NCI-H1436 treated with DMSO at 0.1 percent for 48 hours (cell line): ENCODE measurements around the gene ARFGAP1.

ENCODE experiments used
- DNase-seq: peaks from one replicate; lab custom pipeline; 2025; lab: John Stamatoyannopoulos, UW

The ARFGAP1 gene

DNA sequence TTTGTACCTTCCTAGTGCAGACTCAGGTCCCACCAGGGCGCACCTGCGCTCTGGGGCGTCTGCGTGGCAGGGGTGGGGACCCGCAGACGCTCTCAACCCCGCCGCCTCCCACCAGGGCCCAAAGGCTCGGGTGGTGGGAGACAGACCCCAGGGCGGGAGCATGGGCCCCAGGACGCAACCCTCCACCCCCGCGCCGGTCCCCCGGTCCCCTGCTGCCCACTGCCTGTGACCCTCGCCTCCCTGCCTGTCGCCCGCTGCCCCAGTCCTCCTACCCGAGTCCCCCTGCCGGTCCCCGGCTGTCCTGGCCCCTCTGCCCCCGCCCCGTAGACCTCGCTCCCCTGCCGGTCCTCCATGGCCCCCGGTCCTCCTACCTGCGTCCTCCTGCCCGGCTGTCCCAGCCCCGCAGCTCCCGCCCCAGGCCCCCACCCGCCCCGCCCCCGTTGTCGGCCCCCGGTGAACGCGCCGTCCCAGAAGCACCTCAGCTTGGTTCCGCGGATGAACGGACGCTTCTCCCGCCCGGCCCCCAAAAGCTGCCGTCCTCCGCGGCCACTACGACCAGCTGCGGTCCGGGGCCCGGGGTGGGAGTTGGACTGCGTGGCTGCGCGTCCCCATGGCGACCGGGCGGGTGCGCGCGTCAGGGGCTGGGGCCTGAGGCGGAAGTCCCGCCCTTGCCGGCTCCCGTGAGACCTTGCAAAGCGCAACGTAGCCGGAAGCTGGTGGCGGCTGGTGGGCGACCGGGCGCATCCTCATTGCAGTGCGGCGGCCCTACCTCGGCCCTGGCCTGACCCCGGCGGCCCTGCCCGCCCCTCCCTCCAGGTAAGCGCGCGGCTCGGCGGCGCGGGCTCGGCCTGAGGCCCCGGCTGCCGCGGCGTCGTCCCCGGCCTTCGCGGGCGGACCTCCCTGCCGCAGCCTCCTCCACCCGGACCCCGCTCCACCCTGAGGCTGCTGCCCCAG lies at the start of gene ARFGAP1:
ARFGAP1 (plus strand) TSS at position 709 of the 954 bp plus-strand sequence. CDS start 2,768 bp downstream, outside the sequence.
- peak; percentile 9 for DNase-seq

DNA sequence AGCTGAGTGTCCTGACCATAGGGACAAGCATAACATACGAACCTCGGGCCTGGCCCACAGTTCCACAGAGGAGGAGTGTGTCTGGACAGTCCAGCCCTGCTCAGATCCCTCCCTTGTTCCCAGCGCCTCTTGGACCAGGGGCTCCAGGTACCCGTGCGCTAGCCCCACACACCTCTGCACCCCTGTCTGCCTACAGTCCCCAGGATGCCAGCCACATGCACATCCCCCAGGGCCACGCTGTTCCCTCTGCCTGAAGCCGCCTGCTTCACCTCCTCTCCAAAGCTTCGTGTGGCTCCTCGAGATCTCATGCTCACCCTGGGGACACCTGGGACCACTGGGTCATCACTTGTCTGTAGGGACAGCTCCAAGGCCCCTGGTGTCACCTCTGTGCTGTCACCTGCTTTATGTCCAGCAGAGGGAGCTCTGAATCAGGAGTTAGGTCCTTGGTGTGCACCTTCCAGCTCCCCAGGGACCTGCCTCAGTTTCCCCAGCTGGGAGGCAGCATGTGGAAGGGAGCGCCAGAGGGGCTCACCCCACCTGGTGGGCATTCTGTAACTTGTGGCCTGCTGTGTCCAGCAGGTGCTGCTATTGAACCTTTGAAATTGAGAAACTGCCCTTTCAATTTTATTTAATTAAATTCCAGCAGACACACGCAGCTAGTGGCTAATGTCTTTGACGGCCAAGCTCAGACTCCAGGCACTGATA lies 49.3 kb upstream of the ARFGAP1 start:
- no peak for DNase-seq

DNA sequence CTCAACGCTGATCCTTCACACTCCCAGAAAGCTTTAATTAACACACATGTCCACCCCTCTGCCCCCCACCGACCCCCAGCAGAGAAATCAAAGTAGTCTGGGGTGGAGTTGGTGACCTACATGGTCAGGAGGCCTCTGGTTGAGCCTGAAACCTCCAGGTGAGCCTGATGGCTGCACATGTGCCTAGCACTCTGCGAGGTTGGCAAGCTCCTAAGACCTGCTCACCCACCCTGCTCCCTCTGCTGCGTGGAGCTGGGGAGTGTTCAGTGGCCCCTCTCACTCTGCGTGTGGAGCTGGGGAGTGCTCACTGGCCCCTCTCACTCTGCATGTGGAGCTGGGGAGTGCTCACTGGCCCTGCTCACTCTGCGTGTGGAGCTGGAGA lies 48.8 kb upstream of the ARFGAP1 start:
- DNase-seq = no peak

DNA sequence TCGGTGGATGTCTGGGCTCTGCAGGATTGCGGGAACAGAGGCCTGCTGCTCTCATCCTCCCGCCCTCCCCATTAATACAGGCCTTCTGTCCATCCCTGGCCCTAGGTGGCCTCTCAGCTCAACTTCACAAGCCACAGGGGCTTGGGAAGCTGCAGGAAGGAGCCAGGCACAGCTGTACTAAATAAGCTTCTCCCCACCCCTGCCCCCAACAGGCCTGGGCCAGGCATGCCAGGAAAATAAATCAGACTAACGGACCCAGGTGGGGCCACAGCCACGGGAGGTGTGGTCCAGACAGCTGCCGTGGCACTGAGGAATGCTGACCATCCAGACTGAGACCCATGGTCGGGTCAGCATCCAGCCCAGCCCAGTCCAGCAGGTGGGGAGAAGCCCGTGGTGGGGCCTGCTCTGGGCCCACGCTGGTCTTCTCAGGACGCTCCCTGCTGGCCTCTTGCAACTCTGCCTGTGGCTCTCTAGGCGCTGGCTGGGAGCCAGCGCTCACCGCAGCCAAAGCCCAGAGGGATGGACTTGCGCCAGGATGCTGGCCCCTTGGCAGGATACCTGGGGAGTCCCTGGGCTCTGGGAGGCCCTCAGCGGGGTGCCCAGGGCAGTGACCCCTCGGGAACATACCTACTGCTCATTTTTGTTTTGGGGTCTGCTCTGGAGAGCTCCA lies 48.1 kb upstream of the ARFGAP1 start:
- no peak for DNase-seq

DNA sequence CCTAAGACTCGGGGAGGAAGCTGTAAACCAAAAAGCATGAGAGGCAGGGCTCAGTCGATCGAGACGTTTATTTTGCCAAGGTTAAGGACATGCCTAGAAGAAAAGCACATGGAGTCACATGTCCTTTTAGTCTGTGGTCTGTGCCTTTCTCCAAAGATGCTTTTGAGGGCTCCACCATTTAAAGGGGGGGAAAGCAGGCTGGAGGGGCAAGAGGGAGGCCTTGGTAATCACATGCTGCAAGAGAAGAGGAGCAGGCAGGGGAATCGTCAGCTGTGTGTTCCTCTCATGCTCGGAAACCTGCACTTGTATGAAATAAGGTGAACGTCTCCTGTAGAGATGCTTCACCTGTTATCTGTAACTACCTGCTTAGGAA lies 47.5 kb upstream of the ARFGAP1 start:
- DNase-seq = no peak

DNA sequence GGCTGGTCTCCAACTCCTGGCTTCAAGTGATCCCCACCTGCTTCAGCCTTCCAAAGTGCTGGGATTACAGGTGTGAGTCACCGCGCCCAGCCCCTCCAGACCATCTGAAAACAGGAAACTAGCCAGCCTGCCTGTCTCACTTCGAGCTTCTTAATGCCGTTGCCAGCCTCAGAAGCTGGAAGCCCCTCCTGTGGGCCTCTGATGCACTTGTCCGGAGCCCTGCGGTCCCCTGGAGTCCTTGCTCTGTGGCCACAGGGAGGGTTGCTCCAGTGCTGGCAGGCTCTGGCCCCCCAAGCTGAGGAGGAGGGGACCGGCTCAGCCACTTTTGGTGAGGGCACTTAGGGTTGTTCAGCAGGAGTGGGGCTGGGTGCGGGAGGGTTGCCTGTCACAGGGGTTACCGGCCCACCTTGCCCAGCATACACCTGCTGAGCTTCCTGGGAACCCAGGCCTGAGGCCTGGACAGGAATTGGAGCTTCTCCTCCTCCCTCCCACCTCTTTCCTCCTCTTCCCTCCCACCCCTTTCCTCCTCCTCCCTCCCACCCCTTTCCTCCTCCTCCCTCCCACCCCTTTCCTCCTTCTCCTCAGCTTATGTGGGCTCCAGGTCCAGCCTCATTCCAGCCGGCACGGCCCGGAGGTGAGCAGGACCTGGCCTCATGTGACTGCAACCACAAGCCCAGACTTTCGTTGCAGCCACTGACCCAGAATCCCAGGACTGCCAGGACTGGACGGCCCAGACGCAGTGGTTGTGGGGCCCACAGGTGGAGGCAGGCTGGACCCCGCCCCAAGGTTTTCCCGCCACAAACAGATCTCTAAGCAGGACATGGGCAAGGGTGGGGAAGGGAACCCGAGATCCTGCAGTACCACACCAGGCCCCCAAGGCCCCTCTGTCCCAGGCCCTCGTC lies 46.3 kb upstream of the ARFGAP1 start:
- no peak for DNase-seq

DNA sequence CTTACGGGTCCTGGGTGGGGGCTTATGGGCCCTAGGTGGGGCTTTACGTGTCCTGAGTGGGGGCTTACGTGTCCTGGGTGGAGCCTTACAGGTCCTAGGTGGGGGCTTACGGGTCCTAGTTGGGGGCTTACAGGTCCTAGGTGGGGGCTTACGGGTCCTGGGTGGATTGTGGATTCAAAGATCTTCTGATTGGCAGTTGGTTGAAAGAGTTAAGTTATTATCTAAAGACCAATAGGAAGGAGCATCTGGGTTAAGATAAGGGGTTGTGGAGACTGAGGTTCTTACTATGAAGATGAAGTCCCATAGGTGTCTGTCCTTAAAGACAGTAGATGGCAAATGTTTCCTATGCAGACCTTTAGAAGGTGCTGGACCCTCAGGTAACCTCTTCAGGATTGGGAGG lies 45.4 kb upstream of the ARFGAP1 start:
- no peak for DNase-seq

DNA sequence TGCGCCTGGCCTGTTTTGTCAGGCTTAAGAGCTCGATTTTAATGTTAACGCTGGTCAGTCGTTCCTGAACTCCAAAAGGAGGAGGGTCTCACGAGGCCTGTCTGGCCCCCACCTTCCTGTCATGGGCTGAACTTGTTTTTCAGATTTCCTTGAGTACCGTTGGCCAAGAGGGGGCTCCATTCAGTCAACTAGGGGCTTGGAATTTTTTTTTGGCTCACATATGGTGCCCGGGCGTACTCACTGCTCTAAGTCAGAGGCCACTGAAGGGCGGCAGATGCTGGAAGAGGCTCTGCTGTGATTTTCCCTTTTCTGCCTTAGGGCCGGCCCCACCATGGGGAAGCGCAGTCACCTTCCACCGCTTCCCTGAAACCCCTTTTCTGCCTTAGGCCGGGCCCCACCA lies 43.8 kb upstream of the ARFGAP1 start:
- no peak for DNase-seq

DNA sequence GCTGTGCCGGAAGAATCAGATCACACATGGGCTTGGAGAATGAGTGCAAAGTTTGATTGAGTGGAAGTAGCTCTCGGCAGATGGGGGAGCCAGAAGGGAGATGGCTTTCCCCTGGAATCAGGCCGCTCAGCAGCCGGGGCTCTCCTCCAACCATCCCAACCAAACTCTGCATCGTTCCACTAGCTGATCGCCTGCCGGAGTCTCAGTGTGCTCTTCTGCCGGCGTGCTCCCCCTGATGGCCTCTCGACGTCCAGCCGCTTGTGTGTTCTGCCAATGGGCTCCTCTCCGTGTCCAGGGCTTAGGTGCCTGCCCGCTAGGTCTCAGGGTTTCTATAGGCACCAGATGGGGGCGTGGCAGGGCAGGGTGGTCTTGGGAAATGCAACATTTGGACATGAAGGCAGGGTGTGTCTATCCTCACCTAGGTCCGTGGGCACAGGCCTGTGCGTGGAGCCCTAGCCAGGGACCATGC lies 41.8 kb upstream of the ARFGAP1 start:
- no peak for DNase-seq

DNA sequence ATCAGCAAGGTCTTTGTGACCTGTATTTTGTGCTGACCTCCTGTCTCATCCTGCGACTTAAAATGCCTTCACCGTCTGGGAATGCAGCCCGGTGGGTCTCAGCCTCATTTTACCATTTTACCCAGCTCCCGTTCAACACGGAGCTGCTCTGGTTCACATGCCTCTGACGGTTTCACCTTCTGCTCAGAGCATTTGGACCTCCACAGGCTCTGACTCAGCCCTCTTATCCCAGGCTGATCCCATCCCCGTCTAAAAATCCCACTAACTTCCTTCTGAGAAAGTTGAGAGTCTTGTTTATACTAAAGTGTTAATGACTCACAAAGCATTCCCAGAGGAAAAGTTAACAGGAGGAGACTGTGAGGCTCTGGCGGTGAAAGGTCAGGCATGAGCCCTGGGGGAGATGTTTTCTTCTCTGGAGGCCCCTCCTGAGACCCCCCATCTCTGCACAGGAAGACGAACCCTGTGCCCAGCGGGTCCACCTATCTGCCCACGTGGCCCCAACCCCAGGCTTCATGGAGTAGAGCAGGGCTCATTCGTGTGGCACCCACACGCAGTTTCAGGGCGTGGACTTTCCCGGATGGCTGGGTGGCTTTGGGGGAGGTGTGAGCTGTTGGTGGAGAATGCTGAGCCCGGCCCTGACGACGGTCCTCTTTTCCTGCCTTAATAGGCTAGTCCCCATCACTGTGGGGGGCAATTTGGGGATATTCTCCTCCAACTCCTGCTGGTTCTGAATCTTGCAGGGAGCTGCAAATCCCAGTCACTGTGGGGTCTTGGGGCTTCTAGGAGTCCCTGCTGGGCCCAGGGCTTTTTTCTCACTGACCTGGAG lies 40.2 kb upstream of the ARFGAP1 start:
- DNase-seq = no peak

DNA sequence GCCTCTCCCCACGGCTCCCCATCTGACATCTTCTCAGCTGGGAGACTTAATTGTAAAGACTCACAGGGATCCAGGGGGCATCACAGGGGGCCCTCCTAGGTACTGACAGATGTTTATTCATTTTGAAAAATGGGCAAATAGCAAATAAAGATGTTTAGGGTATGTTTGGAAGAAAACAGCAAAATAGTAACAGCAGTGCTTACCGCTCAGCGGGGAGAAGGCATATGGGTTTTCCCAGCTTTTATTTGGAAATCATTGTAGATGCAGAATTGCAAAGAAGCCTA lies 39.6 kb upstream of the ARFGAP1 start:
- no peak for DNase-seq

DNA sequence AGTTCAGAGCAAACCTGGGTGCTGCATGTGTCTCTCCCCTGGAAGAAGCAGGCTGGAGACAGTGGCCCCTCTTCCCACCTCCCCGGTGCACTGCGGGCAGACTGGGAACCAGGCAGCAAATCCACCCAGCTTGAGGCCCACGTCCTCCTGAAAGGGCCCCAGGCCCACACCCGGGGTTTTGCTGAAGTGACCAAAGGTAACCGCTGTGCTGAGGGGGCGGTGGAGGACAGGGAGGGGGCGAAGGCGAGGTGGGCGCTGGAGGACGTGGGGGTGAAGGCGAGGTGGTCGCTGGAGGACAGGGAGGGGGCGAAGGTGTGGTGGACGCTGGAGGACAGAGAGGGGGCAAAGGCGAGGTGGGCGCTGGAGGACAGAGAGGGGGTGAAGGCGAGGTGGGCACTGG lies 38.7 kb upstream of the ARFGAP1 start:
- DNase-seq = no peak

DNA sequence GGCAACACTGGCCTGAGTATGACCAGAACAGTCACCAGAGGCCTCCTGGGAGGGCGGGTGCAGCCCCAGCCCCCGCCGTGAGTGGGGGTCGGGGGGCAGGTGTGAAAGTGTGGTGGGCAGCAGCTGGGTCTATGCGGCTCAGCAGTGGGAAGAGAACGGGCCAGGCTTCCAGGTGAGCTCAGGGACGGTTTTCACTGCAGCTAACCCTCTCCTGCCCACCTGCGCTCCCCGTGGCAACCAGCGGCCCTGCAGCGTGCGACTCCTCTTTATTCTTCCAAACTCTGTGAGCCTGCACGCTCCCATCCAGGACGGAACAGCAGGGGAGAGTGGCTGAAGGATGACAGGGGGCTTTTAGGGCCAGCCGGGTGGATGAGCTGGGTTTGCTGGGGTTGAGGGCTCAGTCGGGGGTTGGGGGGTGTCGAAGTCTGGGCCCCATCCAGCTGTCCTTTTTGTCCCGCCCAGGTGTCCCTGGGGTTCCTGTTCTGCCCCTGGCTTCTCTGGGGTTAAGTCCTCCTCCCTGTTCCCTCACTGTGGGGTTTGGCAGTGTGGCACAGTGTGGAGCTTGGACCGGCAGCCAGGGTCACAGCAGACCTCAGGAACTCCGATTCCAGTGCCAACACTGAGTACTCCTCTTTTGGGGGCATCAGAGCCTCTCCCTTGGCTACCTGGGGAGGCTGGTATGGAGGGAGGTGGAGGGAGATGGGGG lies 37.8 kb upstream of the ARFGAP1 start:
- DNase-seq = no peak

DNA sequence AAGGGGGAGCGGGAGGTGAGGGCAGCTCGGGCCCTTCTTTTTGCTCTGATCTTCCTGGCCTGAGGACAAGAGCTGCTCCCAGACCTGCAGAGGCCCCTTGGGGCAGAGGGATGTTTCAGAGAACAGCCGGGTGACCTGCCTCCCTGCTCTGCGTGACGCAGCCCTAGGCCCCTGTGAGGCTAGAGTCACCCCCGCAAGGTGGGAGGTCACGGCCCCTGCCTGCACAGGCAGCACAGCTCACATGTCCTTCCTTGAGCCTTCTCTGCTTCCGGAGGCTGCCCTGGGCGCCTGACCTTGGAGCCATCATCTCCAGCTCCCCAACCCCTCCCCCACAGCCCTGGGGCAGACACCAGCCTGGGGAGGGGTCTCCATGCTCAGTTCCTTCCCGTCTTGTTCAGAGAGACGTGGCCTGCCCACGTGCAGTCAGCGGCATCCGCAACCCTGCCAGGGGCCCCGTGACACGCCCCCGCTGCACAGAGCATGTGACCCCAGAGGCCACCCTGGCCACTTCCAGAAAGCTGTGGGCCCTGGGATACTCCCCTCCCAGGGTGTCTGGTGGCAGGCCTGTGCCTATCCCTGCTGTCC lies 37.1 kb upstream of the ARFGAP1 start, which contains the start of gene BIRC7:
BIRC7 (plus strand) TSS at position 507 of the 585 bp plus-strand sequence. CDS start 192 bp downstream, outside the sequence.
- no peak for DNase-seq

DNA sequence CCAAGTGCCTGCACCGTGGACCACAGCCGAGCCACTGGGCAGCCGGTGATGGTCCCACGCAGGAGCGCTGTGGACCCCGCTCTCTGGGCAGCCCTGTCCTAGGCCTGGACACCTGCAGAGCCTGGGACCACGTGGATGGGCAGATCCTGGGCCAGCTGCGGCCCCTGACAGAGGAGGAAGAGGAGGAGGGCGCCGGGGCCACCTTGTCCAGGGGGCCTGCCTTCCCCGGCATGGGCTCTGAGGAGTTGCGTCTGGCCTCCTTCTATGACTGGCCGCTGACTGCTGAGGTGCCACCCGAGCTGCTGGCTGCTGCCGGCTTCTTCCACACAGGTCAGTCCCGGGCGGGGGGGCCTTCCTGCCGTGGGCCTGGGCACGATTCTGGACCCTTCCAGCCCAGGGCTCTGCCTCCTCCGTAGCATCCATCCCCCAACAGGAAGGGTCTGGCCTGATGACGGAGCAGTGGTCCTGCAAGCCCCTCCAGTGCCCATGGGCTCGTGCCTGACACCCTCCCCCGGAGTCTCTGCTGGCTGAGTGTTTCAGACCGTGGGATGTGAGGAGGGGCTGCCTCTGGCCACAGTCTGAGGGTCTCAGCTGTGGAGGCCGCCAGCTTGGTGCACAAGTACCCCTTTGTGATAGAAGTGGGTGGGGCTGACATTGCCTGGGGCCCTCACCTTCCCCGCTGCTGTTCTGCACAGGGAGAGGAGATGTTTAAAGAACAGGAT lies 36.3 kb upstream of the ARFGAP1 start:
- DNase-seq = no peak

DNA sequence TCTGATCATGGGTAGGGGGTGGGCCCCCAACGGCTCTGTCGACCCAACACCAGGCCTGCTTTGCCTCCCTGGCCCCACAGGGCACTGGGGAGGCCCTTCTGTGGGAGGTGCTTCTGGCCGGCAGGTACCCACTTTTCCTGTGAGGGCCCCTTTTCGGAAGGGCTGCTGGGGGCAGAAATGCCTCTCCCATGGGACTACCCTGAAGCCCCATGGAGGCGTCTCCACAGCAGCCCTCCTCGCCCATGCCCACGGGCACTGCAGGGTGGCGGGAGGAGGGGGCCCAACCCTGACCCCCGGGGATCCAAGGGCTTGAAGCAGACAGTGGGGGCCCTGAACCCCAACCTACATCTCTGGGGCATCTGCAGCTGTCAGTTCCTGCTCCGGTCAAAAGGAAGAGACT lies 34.6 kb upstream of the ARFGAP1 start:
- no peak for DNase-seq

DNA sequence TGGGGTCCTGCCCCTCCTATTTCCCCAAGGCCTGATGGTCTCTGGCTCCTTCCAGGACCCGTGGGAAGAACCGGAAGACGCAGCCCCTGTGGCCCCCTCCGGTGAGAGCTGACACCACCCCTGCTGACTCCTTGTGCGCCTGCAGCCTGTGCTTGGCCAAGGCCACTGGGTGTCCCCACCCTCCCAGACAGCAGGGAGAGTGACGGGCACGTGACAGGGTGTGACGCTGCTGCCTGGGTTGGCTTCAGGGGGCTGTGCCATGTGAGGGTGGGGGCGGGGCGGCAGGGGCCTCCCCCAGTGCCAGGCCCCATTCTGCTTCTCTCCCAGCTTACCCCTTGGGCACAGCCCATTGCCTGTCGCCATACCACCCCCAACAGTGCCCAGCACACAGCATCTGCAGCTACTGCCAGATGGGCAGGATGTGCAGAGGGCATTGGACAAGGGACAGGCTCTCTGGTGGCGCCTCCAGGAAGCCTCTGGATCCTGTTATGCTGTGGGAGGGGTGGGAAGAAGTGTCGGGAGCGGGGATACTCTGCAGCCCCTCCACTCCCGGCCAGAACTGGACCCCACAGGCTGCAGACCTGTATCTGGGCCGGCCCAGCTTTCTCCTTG lies 34.0 kb upstream of the ARFGAP1 start:
- DNase-seq = no peak

DNA sequence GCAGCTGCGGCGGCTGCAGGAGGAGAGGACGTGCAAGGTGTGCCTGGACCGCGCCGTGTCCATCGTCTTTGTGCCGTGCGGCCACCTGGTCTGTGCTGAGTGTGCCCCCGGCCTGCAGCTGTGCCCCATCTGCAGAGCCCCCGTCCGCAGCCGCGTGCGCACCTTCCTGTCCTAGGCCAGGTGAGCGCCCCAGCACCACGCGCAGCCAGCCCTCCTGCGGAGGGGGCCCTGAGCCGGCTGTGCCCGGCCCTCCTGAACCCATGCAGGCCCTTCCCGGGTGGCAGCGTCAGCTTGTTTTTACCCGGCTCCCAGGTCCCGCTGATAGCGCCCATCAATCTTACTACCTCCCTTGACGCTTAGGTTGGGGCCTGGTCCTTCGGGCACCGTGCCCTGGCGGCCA lies 33.2 kb upstream of the ARFGAP1 start:
- DNase-seq = no peak

DNA sequence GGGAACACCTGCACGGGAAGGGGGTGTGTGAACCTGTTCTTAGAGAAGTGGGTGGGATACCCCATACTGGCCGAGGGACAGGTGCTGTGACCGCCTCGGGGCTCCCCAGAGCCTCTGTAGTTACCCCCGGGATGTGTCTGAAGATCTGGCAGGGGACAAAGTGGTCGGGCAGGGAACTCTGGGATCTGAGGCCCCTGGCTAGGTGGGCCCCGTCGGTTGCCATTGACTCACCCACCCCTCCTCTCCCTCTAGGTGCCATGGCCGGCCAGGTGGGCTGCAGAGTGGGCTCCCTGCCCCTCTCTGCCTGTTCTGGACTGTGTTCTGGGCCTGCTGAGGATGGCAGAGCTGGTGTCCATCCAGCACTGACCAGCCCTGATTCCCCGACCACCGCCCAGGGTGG lies 32.6 kb upstream of the ARFGAP1 start:
- no peak for DNase-seq
